GM20000 (cell line): ENCODE measurements around the gene DLX1.

Experiments used
- DNase-seq: peaks from one replicate; pipeline ENCODE4 v3.0.0; 2012; ENCODE audit warnings: low spot score
- TF ChIP-seq, protein P1 (sequence below): IDR thresholded peaks from 2 replicates; pipeline ENCODE4 v1.5.1; 2012; ENCODE audit warnings: mild to moderate bottlenecking, control low read depth; ENCODE audit errors: extremely low read depth, missing control alignments

DLX1 gene

DNA sequence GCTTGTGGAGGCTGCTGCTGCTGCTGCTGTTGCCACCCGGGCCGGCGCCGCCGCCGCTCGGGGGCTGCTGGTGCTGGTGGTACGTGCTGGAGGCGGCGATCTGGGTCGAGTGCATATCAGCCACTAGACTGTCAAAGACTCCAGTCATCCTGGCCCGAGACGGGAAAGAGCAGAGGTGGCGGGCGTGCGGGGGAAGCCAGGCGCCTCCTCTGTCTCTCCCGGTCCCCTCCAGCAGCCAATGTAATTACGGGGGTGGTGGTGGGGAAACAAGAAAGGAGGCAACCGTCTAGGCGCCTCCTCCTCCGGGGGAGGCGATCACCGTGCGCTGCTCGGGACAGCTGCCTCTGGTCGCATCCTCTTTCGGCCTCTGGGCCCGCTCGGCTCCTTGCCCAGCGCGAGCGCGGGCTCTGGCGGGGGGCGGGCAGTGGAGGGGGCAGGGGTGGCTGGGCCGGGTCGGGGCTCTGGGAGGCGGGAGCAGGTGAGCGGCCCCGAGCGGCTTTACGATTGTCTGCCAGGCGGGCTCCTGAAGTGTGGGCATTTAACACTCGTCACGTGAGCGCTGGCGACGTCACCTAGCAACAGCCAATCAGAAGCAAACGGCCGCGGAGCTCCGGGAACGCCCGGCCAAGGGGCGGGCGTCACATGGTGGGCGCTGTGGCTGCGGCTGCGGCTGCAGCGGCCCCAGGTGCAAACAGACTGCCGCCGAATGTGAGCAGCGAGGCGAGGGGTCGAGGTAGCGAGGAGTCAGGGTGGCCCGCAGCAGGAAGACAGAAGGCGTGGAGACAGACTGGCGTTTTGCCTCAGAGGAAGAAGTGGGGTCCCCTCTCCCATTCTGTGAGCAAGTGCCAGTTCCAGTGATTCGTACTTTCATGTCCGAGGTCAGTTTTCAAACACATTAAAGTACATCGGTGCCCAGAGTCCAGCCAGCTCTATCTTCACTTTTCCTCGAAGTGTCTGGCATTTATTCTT, 17.4 kb downstream of the DLX1 start, which contains the start of gene DLX2:
TSS of gene DLX2 (minus strand) at position 510 of the 969 bp plus-strand sequence. CDS start at position 148, 362 bp downstream.
- TF ChIP-seq, protein P1, sequence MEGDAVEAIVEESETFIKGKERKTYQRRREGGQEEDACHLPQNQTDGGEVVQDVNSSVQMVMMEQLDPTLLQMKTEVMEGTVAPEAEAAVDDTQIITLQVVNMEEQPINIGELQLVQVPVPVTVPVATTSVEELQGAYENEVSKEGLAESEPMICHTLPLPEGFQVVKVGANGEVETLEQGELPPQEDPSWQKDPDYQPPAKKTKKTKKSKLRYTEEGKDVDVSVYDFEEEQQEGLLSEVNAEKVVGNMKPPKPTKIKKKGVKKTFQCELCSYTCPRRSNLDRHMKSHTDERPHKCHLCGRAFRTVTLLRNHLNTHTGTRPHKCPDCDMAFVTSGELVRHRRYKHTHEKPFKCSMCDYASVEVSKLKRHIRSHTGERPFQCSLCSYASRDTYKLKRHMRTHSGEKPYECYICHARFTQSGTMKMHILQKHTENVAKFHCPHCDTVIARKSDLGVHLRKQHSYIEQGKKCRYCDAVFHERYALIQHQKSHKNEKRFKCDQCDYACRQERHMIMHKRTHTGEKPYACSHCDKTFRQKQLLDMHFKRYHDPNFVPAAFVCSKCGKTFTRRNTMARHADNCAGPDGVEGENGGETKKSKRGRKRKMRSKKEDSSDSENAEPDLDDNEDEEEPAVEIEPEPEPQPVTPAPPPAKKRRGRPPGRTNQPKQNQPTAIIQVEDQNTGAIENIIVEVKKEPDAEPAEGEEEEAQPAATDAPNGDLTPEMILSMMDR, result no peak
- peak; percentile 90 for DNase-seq

DNA sequence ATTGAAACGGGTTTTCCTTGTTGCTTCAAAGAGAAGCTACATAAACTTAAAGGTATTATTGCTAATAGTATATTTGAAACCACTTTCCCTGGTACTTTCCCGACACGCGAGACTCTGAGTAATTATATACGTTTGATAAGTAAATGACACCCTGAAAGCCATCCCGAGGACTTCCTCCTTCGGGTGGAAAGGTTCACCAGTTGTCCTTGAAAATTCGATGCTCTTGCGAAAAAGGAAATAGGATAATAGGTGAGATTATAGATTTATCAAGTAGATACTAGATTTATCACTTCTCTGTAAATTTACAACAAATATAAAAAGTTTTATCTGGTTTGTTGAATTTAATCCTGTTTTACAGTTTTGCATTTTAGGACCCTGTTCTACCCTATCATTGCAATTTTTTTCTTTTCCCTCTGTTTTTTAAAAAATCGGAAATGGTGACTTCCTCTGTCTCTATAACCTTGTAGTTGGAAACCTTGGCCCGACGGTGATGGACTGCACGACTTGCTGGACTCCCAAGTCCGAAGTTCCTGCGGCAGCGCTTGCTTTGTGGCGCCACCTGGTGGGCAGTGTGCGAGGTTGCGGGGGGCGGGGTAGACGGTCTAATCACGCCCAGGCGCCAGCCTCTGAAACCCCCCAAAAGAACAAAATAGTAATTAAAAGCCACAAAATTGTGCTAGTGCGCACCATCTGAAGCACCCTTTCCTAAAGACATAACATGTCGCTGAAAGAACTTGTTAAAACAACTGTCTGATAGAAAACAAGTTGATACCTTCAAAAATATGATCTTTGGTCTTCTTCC, 18.4 kb downstream of the DLX1 start:
- peak; percentile 82 for DNase-seq
- TF ChIP-seq, protein P1, result peak; percentile 93

DNA sequence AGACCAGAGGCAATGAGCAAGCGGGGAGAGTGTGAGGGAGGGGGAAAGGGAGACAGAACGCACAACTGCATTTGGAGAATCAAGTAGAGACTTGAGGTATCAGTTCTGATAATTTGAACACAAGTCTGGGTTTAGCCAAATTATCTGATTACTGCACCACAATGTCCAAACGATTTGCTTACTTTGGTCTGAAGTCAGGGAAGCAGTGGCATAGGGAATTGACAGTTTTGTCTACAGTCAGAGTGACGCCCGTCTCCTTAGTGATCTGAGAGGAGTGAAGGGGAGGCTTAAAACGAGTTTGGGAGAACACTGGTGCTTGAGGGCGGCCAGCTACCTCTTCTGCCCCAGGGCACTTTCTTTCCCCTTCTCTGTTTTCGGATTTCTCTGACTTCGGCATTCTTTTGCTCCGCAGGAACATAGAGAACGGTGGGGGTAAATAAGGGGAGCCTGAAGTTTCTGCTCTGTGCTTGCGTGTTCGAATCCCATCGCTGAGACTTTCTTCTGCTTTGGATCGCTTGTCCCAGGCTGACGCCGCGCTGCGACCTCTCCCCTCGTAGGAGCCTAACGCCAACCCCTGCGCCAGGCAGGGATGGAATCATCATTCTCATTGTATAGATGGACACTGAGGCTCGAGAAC, 20.3 kb downstream of the DLX1 start:
- DNase-seq, result peak; percentile 9
- TF ChIP-seq, protein P1, result no peak

DNA sequence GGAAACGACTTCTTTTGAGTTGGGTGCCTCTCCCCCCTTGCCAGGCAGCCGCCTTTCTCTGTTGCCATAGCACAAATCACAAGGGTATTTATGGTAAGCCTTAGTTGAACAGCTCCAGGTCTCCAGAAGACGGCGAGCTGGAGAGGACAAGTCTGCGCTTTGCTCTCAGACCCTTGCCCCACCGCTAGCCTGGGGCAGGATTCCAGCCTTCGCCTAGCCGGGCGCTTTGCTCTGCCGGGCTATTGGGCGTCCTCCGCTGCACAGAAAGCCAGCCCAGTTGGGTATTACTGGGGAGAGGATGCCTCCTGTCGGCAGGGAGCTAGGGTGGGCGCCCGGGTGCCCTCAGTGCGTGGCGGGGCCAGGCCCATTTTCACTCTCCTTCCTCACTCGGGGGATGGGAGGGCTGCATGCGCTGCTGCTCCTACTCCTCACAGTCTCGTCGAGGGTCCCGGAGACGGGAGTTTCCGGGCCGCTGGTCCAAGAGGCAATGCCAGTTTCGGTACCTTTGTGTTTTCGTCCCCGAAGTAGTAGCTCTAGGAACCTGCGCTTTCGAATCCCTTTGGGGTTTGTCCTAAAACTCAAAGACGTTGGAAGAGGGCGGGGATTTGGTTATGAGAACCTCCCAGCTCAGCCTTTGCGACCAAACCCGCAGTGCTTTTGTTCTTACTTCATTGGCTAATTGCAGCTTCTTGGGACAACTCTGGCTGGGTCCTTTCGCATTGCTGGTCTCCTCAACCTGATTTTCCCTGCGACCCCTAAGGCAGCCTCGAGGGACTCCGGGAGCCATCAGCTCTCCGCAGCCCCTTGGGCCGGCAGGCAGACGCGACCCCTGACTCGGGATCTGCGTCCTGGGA, 21.0 kb downstream of the DLX1 start:
- TF ChIP-seq, protein P1, result peak; percentile 41
- peak; percentile 56 for DNase-seq

DNA sequence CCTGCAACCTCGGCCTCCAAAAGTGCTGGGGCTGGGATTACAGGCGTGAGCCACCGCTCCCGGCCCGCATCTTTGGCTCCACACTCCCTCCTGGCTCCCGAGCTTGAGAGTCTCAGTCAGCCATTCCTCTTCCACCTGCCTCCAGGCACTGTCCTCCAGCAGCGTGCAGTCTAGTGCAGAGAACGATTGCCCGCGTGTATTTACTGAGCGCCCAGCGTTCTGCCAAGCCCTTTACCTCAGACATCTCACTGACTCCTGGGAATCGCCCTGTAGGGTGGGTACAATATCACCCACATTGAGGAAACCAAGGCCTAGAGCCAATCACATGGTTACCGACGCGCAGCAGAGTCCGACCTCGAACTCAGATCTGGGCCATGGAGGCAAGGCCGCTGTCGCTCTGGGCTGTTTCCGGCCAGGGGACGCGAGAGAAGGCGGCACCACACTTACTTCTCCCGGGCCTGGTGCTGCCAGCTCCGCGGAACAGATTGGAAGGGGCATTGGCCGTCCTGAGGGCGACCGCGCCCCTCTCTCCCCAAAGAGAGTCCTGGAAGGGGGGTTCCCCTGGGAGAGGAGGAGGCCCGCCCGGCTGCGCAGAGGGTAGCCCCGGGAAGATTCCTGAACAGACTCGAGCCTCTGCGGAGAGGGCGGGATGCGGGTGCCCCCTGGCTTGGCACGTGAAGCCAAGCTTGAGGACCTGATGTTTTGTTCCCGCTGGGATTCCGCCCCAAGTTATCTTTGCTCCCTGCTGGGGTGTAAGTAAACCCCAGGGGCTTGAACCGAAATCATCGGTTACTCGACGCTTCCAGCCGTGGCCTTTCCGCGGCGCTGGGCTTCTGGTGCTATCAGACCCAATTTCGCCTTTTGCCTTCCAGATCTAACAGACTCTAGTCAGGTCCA, 22.6 kb downstream of the DLX1 start:
- peak; percentile 8 for DNase-seq
- TF ChIP-seq, protein P1, result no peak

DNA sequence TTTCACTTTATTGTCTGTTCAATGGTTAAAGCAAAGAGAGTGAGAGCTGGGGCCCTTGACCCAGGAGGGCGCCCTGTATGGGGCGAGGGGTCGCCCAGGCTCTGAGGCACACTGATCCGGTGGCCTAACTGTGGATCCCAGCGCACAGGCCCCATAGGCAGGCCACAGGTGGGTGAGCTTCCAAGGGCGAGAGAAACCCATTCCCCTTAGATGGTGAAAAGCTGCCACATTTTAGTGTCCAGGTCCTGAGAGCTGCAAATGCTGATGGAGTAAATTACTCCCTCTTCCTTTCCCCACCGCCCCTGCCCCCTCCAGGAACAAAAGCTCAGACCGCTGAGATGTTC, 23.3 kb downstream of the DLX1 start:
- peak; percentile 5 for DNase-seq
- TF ChIP-seq, protein P1, result no peak
